Testis (tissue), 2 donors: ENCODE results near the gene ADARB1.

Source experiments
- CTCF ChIP-seq, 3 experiments: fragments of 450-650 bp in 2 of 3; fragments of 200-600 bp in 1 of 3; sonication (generic) in 1 of 3; IDR thresholded peaks; one replicate each; pipeline ENCODE4 v1.5.1; 2016 to 2019; ENCODE audit warnings: antibody characterized with exemption in 3 of 3, mild to moderate bottlenecking in 2 of 3, moderate library complexity in 1 of 3
- POLR2A ChIP-seq: fragments of 450-650 bp; IDR thresholded peaks from one replicate; pipeline ENCODE4 v1.6.1; 2017; ENCODE audit warnings: antibody characterized with exemption, mild to moderate bottlenecking, moderate library complexity

DNA sequence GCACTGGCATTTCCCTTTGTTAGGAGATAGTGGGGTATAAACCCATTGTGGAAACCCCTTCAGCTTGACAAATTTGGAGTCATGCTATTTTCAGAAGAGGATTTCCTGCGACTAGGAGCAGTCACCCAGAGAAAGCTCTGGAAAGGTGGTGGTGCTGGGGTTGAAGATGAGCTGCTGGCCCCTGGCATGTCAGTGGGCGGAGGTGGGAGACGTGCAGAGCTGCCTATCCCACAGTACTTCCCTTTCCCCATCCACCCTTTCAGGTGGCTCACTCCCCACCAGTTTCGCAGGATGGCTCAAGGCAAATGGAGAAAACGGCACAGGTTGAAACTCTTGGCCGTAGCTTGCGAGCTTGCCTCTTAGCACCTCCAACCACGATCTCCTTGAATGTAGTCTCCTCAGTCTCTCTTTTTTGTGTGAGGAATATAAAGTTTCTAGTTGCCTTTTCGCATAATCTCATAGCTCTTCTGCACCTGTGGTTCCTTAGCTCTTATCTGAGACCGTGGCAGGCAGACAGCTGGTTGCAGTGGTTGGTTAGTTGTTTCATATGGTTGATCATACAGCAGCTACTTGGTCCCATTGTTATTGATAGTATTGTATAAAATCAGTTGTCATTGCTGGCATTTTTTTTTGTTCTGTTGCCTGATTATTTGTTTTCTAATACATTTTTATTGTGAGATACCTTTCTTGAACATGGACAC is 48.2 kb downstream of the ADARB1 start:
- TF ChIP-seq CTCF (IDR thresholded peaks at IDR 0.05) (no peak), POLR2A (no peak)
